Measurements from ENCODE around the gene SPINK4.

The SPINK4 gene

GRCh38 chr9:33228606-33229005 is 11.4 kb upstream of the SPINK4 start:
- DNase-seq (ENCODE audit: low read depth, low spot score): no peak
- H3K27ac ChIP-seq: peak overlapping the region; percentile 53

- peak; percentile 97 for DNase-seq (ENCODE audit: low read depth, low spot score)
- peak overlapping the region; percentile 53 for H3K27ac ChIP-seq
These were observed 10.4 kb upstream of the SPINK4 start for GRCh38 chr9:33229359-33230114.

- peak overlapping the region; percentile 53 for H3K27ac ChIP-seq
- DNase-seq (ENCODE audit: low read depth, low spot score): no peak
These were observed 9.0 kb upstream of the SPINK4 start for GRCh38 chr9:33230756-33231622.

GRCh38 chr9:33231623-33231942 is 8.4 kb upstream of the SPINK4 start:
- no peak for DNase-seq (ENCODE audit: low read depth, low spot score)
- peak overlapping the region; percentile 53 for H3K27ac ChIP-seq

DNA sequence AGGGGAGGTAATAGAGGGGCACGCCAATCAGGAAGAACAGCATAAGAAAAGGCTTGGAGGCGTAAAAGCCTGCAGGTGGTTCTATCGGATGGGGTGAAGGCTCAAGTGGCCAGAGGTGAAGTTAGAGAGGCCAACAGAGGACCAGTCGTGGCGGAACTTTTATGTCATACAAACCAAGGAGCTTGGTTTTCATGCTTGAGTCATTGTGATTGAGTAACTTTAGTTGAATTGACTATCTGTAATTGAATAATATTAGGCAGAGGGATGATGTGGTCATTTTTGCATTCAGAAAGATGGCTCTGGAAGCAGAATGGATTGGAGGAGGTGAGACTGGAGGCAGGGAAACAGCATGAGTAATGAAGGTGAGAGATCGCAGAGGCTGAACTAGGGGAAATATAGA is 7.2 kb upstream of the SPINK4 start:
- H3K27ac ChIP-seq: peak overlapping the region; percentile 83
- DNase-seq (ENCODE audit: low read depth, low spot score): no peak

- DNase-seq (ENCODE audit: low read depth, low spot score): peak; percentile 99
- H3K27ac ChIP-seq: peak overlapping the region; percentile 83
These were observed 6.2 kb upstream of the SPINK4 start for GRCh38 chr9:33233626-33234342.

DNA sequence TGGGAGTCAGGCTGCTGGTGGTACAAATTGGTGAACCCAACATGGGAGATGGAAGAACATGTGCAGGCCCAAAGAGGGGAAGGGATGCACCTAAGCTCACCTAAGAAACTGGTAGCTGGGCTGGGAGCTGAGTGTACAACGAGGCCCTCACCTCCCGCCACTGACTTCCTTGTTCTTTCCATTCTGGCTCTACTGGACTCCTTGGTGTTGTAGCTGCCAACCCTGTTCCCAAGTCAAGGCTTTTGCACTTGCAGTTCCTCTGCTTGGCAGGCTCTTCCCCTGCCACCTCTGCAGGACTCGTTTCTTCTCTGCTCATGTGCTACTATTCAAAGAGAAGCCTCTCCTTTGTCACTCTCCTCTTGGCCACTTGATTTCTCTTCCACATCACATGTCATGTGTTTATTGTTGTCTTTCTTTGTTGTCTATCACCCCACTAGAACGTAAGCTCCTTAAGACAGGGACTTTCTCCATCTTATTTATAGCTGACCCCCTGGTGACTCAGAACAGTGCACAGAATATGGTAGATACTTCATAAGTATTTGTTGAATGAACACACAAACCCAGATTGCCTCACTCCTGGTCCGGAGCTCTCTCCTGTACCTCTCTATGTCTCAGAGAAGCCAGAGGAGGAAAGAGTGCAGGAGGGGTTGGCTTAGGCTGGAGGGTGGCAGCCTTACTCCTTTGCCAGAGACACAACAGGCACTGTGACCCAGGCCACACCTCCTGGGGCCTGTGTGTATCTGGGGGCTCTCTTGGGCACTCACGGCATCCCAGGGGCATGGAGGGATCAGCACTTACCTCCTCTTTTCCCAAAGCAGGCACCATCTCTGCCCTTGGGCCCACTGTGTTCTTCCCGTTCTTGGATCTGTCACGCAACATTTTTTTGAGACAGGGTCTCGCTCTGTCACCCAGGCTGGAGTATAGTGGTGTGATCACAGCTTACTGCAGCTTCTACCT is 5.2 kb upstream of the SPINK4 start:
- DNase-seq (ENCODE audit: low read depth, low spot score): no peak
- peak overlapping the region; percentile 83 for H3K27ac ChIP-seq

GRCh38 chr9:33236571-33236970 is 3.4 kb upstream of the SPINK4 start:
- no peak for DNase-seq (ENCODE audit: low read depth, low spot score)
- H3K27ac ChIP-seq: no peak overlapping the region

DNA sequence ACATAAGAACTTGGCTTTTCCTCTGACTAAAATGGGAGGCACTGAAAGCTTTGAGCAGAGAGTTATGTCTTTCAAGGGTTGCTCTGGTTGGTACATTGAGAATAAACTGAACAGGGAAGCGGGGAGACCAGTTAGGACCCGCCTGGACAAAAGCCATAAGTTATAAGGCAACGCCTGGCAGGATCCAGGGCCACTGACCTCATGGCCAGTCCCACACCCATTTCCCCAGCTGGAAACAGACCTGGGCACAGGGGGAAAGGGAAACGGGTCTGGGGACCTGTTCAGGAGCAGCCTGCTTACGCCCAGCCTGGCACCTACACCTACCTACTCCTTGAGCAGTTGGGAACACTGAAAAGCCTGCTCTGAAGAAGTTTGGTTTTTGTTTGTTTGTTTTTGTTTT is 1.3 kb downstream of the SPINK4 start:
- H3K27ac ChIP-seq: no peak overlapping the region
- no peak for DNase-seq (ENCODE audit: low read depth, low spot score)

DNA sequence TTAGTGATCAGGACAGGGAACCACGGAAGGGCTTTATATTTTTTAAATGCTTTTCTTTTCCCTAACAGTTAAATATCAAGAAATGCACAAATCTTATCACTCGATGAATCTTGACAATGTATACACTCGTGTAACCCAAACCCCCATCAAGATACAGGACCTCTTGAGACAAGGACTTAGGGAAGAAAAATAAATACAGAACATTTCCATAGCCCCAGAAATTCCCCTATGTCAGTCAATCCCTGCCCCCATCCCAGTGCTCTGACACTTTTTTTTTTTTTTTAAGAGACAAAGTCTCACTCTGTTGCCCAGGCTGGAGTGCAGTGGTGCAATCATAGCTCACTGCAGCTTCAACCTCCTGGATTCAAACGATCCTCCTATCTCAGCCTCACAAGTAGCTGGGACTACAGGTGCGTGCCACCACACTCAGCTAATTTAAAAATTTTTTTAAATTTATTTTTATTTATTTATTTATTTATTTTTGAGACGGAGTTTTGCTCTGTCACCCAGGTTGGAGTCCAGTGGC is 2.7 kb downstream of the SPINK4 start:
- H3K27ac ChIP-seq: no peak overlapping the region
- no peak for DNase-seq (ENCODE audit: low read depth, low spot score)

DNA sequence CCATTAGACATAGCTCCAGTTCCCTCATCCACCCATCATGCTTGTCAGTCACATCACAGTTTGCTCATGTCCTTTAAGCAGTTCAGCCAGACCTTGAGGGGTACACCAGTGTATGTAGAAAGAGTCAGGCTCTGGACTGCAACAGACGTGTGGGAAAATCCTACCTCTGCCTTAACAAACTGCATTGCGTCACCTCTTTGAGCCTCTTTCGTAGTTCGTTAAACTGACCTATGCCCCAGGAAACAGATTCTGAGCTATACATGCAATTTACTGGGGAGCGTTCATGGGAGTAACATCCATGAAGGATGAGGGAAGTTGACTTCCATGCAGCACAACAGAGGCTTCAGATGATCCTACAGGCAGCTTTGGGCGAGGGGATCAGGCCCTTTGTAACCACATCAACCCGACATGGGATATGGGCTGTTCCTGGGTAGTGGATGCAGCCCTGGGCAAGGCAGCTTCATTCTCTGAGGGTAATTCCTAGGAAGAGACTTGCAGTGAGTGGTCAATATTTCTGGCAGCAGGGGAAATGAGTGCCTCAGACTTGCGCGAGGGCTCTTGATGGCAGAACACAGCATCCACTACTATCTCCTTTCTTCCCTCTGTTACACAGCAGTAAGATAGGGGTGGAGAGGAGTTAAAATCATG is 4.3 kb downstream of the SPINK4 start:
- no peak overlapping the region for H3K27ac ChIP-seq
- no peak for DNase-seq (ENCODE audit: low read depth, low spot score)

GRCh38 chr9:33245341-33245740 is 5.4 kb downstream of the SPINK4 start:
- no peak overlapping the region for H3K27ac ChIP-seq
- no peak for DNase-seq (ENCODE audit: low read depth, low spot score)

DNA sequence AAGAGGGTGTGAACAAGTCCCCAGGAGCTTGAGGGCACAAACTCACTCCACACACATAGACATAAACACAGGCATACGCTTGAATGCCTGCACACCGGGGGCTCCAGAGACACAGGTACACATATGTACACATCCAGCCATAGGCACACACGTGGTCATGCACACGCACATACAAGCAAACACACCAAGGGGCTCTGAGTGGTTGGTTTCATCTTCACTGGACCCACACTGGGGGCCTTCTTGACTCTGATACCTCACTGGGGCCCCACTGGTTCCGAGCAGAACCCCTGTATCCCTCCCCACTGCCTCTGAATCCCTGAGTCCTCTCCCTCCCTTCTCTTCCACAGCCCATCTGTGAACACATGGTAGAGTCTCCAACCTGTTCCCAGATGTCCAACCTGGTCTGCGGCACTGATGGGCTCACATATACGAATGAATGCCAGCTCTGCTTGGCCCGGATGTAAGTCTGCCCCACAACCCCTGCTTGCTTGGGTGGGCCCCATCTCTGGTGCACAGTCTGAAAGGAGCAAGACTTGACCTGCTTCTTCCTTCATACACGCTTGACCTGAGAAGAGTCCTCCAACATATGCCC is 6.4 kb downstream of the SPINK4 start:
- DNase-seq (ENCODE audit: low read depth, low spot score): no peak
- H3K27ac ChIP-seq: no peak overlapping the region

DNA sequence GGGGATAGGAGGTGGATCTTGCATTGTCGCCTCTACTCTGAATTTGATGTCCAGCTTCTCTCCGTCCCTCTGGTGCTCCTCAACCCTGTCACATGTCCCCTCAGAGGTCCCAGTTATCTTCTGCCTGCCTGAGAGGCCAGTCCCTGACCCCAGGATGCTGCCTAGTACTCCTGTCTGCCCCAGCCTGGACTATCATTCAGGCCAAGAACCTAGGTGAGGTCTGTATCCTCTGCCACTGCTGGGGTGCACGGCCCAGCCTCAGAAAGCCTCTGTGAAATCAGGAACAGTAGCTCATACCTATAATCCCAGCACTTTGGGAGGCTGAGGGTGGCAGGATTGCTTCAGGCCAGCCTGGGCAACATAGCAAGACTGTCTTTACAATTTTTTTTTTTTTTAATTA is 8.6 kb downstream of the SPINK4 start:
- no peak for DNase-seq (ENCODE audit: low read depth, low spot score)
- no peak overlapping the region for H3K27ac ChIP-seq

DNA sequence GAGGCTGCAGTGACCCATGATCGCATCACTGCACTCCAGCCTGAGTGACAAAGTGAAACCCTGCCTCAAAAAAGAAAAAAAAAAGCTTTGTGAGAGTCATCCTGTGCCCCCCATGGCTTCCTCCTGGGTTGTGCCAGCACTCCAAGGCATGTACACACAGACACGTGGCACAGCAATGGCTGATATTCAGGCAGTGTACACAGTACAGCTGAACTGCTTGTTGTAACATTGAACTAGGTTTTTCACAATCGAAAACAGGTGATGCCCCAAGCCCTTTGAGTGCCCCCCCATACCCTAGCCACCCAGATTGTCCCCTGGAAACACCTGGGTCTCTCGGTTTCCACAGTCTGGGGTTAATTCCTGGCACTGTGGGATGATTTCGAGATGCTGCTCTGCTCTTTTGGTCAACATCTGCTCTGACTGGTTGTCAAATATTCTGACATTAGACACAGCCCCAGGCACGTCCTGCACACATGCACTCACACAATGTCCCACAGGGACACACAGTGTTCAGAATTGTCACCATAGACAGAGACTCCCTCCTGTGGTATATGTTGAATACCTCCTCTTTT is 9.2 kb downstream of the SPINK4 start:
- peak overlapping the region; percentile 72 for H3K27ac ChIP-seq
- no peak for DNase-seq (ENCODE audit: low read depth, low spot score)

- no peak for DNase-seq (ENCODE audit: low read depth, low spot score)
- peak overlapping the region; percentile 72 for H3K27ac ChIP-seq
These were observed 10.0 kb downstream of the SPINK4 start for GRCh38 chr9:33249983-33250382.

- peak; percentile 37 for DNase-seq (ENCODE audit: low read depth, low spot score)
- peak overlapping the region; percentile 72 for H3K27ac ChIP-seq
These were observed 10.6 kb downstream of the SPINK4 start for GRCh38 chr9:33250458-33250995.

DNA sequence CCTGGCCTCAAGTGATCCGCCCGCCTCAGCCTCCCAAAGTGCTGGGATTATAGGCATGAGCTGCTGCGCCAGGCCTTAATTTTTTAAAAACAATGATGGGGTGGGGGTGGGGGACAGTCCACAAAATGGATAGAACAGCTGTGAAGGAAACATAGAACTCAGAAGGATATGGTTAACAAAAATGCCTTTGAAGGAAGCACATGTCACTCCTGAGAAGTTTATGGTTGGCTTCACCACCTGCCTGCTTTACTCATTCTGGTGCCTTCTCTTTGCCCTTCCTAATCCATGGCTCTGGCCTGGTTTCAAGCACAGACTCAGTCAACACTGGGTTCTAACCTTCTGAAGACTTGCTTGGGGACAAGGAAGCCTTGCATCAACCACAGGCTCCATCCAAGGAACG is 14.2 kb downstream of the SPINK4 start:
- no peak for DNase-seq (ENCODE audit: low read depth, low spot score)
- H3K27ac ChIP-seq: no peak overlapping the region
